Upper lobe of right lung (tissue), 1 donor: ENCODE results near the gene OPCML. TPM values are rescaled to one million over a fixed set of nuclear protein-coding genes. Genes with fewer than 3 reads are reported as not detected.

Experiments used
- ATAC-seq: fragments of 200-7000 bp; cut with Tn5 transposase; one replicate; pipeline ENCODE4 v1.9.1; 2020; ENCODE audit warnings: mild to moderate bottlenecking, moderate library complexity
- DNase-seq: peaks from one replicate; pipeline ENCODE4 v3.0.0-alpha.2; 2020
- H3K27ac ChIP-seq: fragments of 200-600 bp; one replicate; pipeline ENCODE4 v1.8.0; 2022
- H3K27me3 ChIP-seq: fragments of 200-600 bp; one replicate; pipeline ENCODE4 v1.8.0; 2022; ENCODE audit warnings: mild to moderate bottlenecking
- H3K36me3 ChIP-seq: fragments of 200-600 bp; one replicate; pipeline ENCODE4 v1.8.0; 2022
- H3K4me1 ChIP-seq: fragments of 200-600 bp; one replicate; pipeline ENCODE4 v1.8.0; 2022
- H3K4me3 ChIP-seq: fragments of 200-600 bp; one replicate; pipeline ENCODE4 v1.8.0; 2022; ENCODE audit warnings: mild to moderate bottlenecking
- H3K9me3 ChIP-seq: fragments of 200-600 bp; one replicate; pipeline ENCODE4 v1.8.0; 2022
- CTCF ChIP-seq: fragments of 200-600 bp; IDR thresholded peaks from one replicate; pipeline ENCODE4 v1.8.0; 2022; ENCODE audit warnings: antibody characterized with exemption
- intact Hi-C: fragments of 100-400 bp; cut with DNase I; formaldehyde crosslinking; loops from one replicate; pipeline ENCODE4 v1.11.0; 2022
- total RNA-seq: library from RNA; stranded (reverse); fragmentation: NEBNext Ultra II Directional; extraction: Animal tissue kit (Norgen Biotek cat#: 25700); gene quantifications from one replicate; pipeline ENCODE4 v1.2.1, GENCODE V29; 2021
- donor health status: DM: no; HTN: yes; CAD: no; lungs with severe emphysema.

The OPCML gene
- total RNA-seq, 1 donor from 2014 or later = not detected

GRCh38 chr11:133212201-133212600 lies 320.1 kb downstream of the OPCML start:
- H3K4me1 ChIP-seq = no peaks in the 10 kb centered on the region
- no peak for ATAC-seq
- no peak for TF ChIP-seq CTCF
- H3K27ac ChIP-seq = no peak overlapping the region
- no peaks in the 10 kb centered on the region for H3K9me3 ChIP-seq
- no peak for DNase-seq
- no peaks in the 10 kb centered on the region for H3K27me3 ChIP-seq
- intact Hi-C loops = no loop called here
- H3K4me3 ChIP-seq = no peak overlapping the region
- no peaks in the 10 kb centered on the region for H3K36me3 ChIP-seq

GRCh38 chr11:133207995-133208394 lies 324.3 kb downstream of the OPCML start:
- Histone ChIP-seq H3K9me3 (no peaks in the 10 kb centered on the region), H3K36me3 (no peaks in the 10 kb centered on the region), H3K27me3 (no peaks in the 10 kb centered on the region)

GRCh38 chr11:133206313-133207005 lies 325.8 kb downstream of the OPCML start:
- Histone ChIP-seq H3K27me3 (no peaks in the 10 kb centered on the region), H3K9me3 (no peaks in the 10 kb centered on the region), H3K4me3 (no peak overlapping the region), H3K4me1 (no peaks in the 10 kb centered on the region), H3K27ac (no peak overlapping the region), H3K36me3 (no peaks in the 10 kb centered on the region)
- no peak for TF ChIP-seq CTCF
- ATAC-seq (no peak), DNase-seq (no peak)
- intact Hi-C loops = no loop called here

More at GRCh38 chr11:133207995-133208394, 324.3 kb downstream of the OPCML start:
- Histone ChIP-seq H3K4me1 (no peaks in the 10 kb centered on the region), H3K4me3 (no peak overlapping the region), H3K27ac (no peak overlapping the region)
- ATAC-seq = no peak
- TF ChIP-seq CTCF = no peak
- intact Hi-C loops = no loop called here
- DNase-seq = no peak

- H3K36me3 ChIP-seq = no peaks in the 10 kb centered on the region
- intact Hi-C loops = no loop called here
- DNase-seq (no peak), ATAC-seq (peak; percentile 53)
- no peak overlapping the region for H3K4me3 ChIP-seq
- TF ChIP-seq CTCF = no peak
- no peaks in the 10 kb centered on the region for H3K4me1 ChIP-seq
- no peak overlapping the region for H3K27ac ChIP-seq
- H3K27me3 ChIP-seq = no peaks in the 10 kb centered on the region
- H3K9me3 ChIP-seq = no peaks in the 10 kb centered on the region
These were observed 328.1 kb downstream of the OPCML start for GRCh38 chr11:133204158-133204557.

GRCh38 chr11:133202816-133203215 lies 329.5 kb downstream of the OPCML start:
- DNase-seq (no peak), ATAC-seq (no peak)
- no peak for TF ChIP-seq CTCF
- no peaks in the 10 kb centered on the region for H3K9me3 ChIP-seq
- H3K4me1 ChIP-seq = no peaks in the 10 kb centered on the region
- H3K4me3 ChIP-seq = no peak overlapping the region
- no peak overlapping the region for H3K27ac ChIP-seq
- intact Hi-C loops = no loop called here
- H3K36me3 ChIP-seq = no peaks in the 10 kb centered on the region
- H3K27me3 ChIP-seq = no peaks in the 10 kb centered on the region

GRCh38 chr11:133198438-133198837 lies 333.9 kb downstream of the OPCML start:
- no peak for DNase-seq
- intact Hi-C loops = no loop called here
- H3K27ac ChIP-seq = no peak overlapping the region
- no peaks in the 10 kb centered on the region for H3K36me3 ChIP-seq
- H3K9me3 ChIP-seq = no peaks in the 10 kb centered on the region
- no peak overlapping the region for H3K4me3 ChIP-seq
- no peak for ATAC-seq
- H3K27me3 ChIP-seq = no peaks in the 10 kb centered on the region
- TF ChIP-seq CTCF = no peak
- H3K4me1 ChIP-seq = no peaks in the 10 kb centered on the region
